ENCODE measurements around the gene REPIN1. TPM values are rescaled to one million over a fixed set of nuclear protein-coding genes. Genes with fewer than 3 reads are reported as not detected.

Gene REPIN1
- 10 to 100 TPM; 28.9 to 75.4 (median 31.8) TPM for total RNA-seq

GRCh38 chr7:150368096-150368883 is at the start of gene REPIN1:
Gene REPIN1 (plus strand): TSS chr7:150368822. CDS start chr7:150369712, 890 bp downstream.
- no peak for TF ChIP-seq CTCF (IDR thresholded peaks at IDR 0.05; ENCODE audit: low read depth)

- TF ChIP-seq CTCF (IDR thresholded peaks at IDR 0.05; ENCODE audit: low read depth) = no peak
These were observed 46.9 kb upstream of the REPIN1 start for GRCh38 chr7:150321788-150322113.

GRCh38 chr7:150322114-150322832 is 46.3 kb upstream of the REPIN1 start:
- no peak for TF ChIP-seq CTCF (IDR thresholded peaks at IDR 0.05; ENCODE audit: low read depth)

GRCh38 chr7:150322833-150323681 is 45.6 kb upstream of the REPIN1 start, which contains the start of the genes ACTR3C and LRRC61:
Gene ACTR3C (minus strand): TSS chr7:150323545. CDS start chr7:150295296, 28,249 bp downstream.
Gene LRRC61 (plus strand): TSS chr7:150323355. CDS start chr7:150336862, 13,507 bp downstream.
- TF ChIP-seq CTCF (IDR thresholded peaks at IDR 0.05; ENCODE audit: low read depth) = no peak

GRCh38 chr7:150323682-150324372 is 44.8 kb upstream of the REPIN1 start:
- no peak for TF ChIP-seq CTCF (IDR thresholded peaks at IDR 0.05; ENCODE audit: low read depth)

GRCh38 chr7:150324373-150324961 is 44.2 kb upstream of the REPIN1 start:
- TF ChIP-seq CTCF (IDR thresholded peaks at IDR 0.05; ENCODE audit: low read depth) = no peak
